Measurements from ENCODE around the gene MSL1. TPM values are rescaled to one million over a fixed set of nuclear protein-coding genes. Genes with fewer than 3 reads are reported as not detected.

MSL1 gene
- total and polyA plus RNA-seq, 2 of the 13 experiments (the other 11 are each of a cell fraction or from before 2014, with no cell fraction given): 63.8 to 88.5 TPM

GRCh38 chr17:40112191-40112711 lies 9.5 kb upstream of the MSL1 start (continued):
- no peak for TF ChIP-seq ZBTB33 (CRISPR knock-in tag; IDR thresholded peaks at IDR 0.05)
- no peak for TF ChIP-seq TGIF2 (CRISPR knock-in tag; IDR thresholded peaks at IDR 0.05)

GRCh38 chr17:40112718-40113109 lies 9.1 kb upstream of the MSL1 start:
- H3K9ac ChIP-seq (ENCODE audit: insufficient read depth, low read depth, low read length): peak overlapping the region; percentile 60
- ATAC-seq (no peak), DNase-seq (ENCODE audit: low spot score) (no peak), FAIRE-seq (no peak)
- CTCF ChIA-PET (ENCODE audit: low intra/inter-chr PET ratio, low total read pairs): interaction anchor here (1.0 to 2.4 kb wide), 6 partner anchors 10 to 55 kb away, joined by 3 to 31 read pairs (median 11); partner anchors contain the start of genes MSL1 and THRA
- H3K4me2 ChIP-seq (ENCODE audit: low read depth, low read length): peak overlapping the region; percentile 93
- 49% methylated on average over 4 of the region's 4 CpGs for WGBS (ENCODE audit: low lambda C conversion rate)
- H3K27ac ChIP-seq (ENCODE audit: extremely low read length, insufficient read depth, low read length): no peak overlapping the region
- no peaks in the 10 kb centered on the region for H4K20me1 ChIP-seq (ENCODE audit: insufficient read depth, low read length)
- H3K4me3 ChIP-seq (replicated peaks in 1 of 3; ENCODE audit: insufficient read depth in 1 of 3, low read depth in 2 of 3, low read length in 3 of 3): peak overlapping the region in 2 of 3 experiments; percentile 25 to 67; a peak in 3 of 6 replicates
- no peaks in the 10 kb centered on the region for H3K79me2 ChIP-seq (ENCODE audit: insufficient read depth, low read length)
- POLR2A ChIA-PET: interaction anchor here (0.7 to 7.3 kb wide), 38 partner anchors 11 to 439 kb away, joined by 3 to 568 read pairs (median 6); partner anchors contain the start of genes CASC3, CDC6, CSF3 and LRRC3C
- BruUV-seq (replicated peaks): no TSS peak
- peaks cover 89% of the 10 kb centered on the region for H3K4me1 ChIP-seq (ENCODE audit: insufficient read depth, low read length)
- in situ Hi-C loops (cut with HindIII; ENCODE audit: extremely low pct_ligation_motif_present, low pct_unique_long_range_greater_than_20kb): loop anchor here (5.0 kb wide), 1 partner anchor 55 kb away; no protein-coding TSS in a partner anchor
- no peaks in the 10 kb centered on the region for H3K36me3 ChIP-seq (replicated peaks in 1 of 2; ENCODE audit: control insufficient read depth in 1 of 2, insufficient read depth in 2 of 2, low read length in 2 of 2)
- intact Hi-C loops (cut with micrococcal nuclease; ENCODE audit: unreplicated experiment): loop anchor here (1.0 kb wide), 4 partner anchors 11 to 56 kb away; partner anchors contain the start of gene CASC3
- H3K9me3 ChIP-seq (ENCODE audit: low read length): no peaks in the 10 kb centered on the region
- H3K27me3 ChIP-seq (ENCODE audit: control insufficient read depth in 1 of 2, insufficient read depth in 2 of 2, low read length in 2 of 2): no peaks in the 10 kb centered on the region
- peak overlapping the region; percentile 72 for H2AFZ ChIP-seq (ENCODE audit: low read length)
- TF ChIP-seq NR2F2 (IDR thresholded peaks at IDR 0.05; ENCODE audit: borderline replicate concordance, low read depth): no peak
- peak; percentile 64; the same call in 1 of the 2 replicates for TF ChIP-seq ZNF572 (CRISPR knock-in tag; IDR thresholded peaks at IDR 0.05)
- TF ChIP-seq BCL3 (CRISPR knock-in tag; IDR thresholded peaks at IDR 0.05): 0 out of 2 replicates have a peak, but pooled peaks have one; percentile 1
- TF ChIP-seq ELF4 (CRISPR knock-in tag; IDR thresholded peaks at IDR 0.05; ENCODE audit: borderline replicate concordance): peak; percentile 9; the same call in 1 of the 2 replicates
- TF ChIP-seq ZBTB4 (CRISPR knock-in tag; IDR thresholded peaks at IDR 0.05; ENCODE audit: borderline replicate concordance): 0 out of 2 replicates have a peak, but pooled peaks have one; percentile 1
- TF ChIP-seq MED13 (CRISPR knock-in tag; IDR thresholded peaks at IDR 0.05): 0 out of 2 replicates have a peak, but pooled peaks have one; percentile 2
- TF ChIP-seq MTA3 (CRISPR knock-in tag; IDR thresholded peaks at IDR 0.05): no peak
- no peak for TF ChIP-seq AKAP8 (CRISPR knock-in tag; IDR thresholded peaks at IDR 0.05)
- TF ChIP-seq ZBTB8A (CRISPR knock-in tag; IDR thresholded peaks at IDR 0.05; ENCODE audit: borderline replicate concordance, low read depth): 0 out of 2 replicates have a peak, but pooled peaks have one; percentile 51
- 0 out of 2 replicates have a peak, but pooled peaks have one; percentile 31 for TF ChIP-seq STAT6 (CRISPR knock-in tag; IDR thresholded peaks at IDR 0.05; ENCODE audit: borderline replicate concordance)
